SHP77 (cell line): ENCODE data around the gene GPR78.
"Not testable (repeated sequence)": the region's sequence is repeated elsewhere in the genome, so short reads cannot be mapped to it uniquely, and the experiment has no call there.

Experiments used
- DNase-seq, 2 experiments: peaks; one replicate each; lab custom pipeline; 2025; lab: John Stamatoyannopoulos, UW

GPR78 gene

GRCh38 chr4:8564595-8564994, 15.6 kb upstream of the GPR78 start:
- no peak for DNase-seq

- no peak for DNase-seq
These were observed 12.0 kb upstream of the GPR78 start for GRCh38 chr4:8568068-8568668.

GRCh38 chr4:8570201-8570600, 10.0 kb upstream of the GPR78 start:
- no peak for DNase-seq

GRCh38 chr4:8571702-8572685, 8.2 kb upstream of the GPR78 start:
- DNase-seq = no peak

GRCh38 chr4:8573266-8573665, 6.9 kb upstream of the GPR78 start:
- DNase-seq = no peak

DNA sequence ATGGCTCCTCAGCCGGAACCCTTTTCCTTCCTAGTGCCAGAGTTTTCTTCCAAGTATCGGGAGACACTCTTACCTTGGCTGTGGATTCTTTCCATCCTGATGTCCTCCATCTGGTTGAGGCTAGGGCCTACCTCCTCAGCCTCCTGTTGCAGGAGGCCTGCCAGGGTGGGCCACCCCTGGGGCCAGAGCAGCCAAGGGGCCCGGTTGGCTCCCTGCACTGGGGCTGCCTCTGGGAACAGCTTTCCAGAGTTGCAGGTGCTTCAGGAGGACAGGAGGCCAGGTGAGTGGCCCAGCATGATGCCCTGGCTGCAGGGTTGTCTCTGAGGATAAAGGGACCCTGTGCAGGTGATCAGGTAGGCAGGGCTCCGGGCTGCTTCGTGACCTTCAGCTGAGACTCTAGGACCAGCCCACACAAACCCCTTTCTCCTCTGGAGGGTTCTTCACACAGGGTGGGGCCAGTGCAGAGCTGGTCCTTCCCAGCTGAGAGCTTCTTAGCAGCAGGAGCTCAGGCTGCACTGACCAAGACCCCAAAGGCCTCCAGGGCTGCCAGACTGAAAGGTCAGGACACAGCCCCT, 5.3 kb upstream of the GPR78 start:
- no peak for DNase-seq

GRCh38 chr4:8575457-8575856, 4.7 kb upstream of the GPR78 start:
- no peak for DNase-seq

- DNase-seq = not testable (repeated sequence)
These were observed 3.6 kb upstream of the GPR78 start for GRCh38 chr4:8576591-8576990.

- DNase-seq = no peak
These were observed 3.1 kb upstream of the GPR78 start for GRCh38 chr4:8577046-8577445.

DNA sequence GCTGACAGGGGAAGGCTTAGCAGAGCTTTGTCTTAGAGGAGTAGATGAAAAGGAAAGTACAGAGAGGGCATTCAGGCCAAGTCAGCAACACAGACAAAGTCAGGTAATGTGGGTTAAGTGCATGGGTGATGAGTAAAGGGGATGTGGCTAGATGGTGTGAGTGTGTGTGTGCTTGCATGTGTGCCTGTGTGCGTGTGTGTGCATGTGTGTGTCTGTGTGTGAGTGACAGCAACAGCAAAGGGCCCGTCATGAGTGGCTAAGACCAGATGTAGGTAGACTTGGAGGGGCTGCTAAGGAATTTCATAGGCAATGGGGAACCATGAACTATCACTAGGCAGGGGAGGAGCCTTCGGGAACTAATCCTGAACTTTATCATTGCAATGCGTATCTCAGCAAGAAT, 2.2 kb upstream of the GPR78 start:
- no peak for DNase-seq

DNA sequence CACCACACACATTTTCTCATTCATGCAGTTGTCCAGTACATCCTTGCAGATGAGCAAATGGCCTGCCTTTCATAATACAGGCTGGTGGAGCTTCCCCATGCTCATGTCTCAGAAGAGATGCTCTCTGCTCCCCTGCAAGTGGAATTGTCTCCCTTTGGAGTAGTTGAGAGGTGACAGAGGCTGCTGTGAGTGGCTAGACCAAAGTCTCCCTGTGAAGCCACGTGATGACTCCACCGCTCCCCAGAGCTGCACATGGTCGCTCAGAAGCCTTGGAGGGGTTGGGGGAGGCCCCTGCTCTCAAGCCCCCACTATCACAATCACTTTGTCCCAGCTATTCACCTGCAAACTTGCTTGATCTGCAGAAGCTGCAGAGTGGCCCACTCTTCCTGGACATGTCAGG, 1.5 kb upstream of the GPR78 start:
- DNase-seq = no peak

- no peak for DNase-seq
These were observed 469 bp upstream of the GPR78 start for GRCh38 chr4:8579526-8580320.

- no peak for DNase-seq
These were observed 1.1 kb downstream of the GPR78 start for GRCh38 chr4:8581094-8581861.

DNA sequence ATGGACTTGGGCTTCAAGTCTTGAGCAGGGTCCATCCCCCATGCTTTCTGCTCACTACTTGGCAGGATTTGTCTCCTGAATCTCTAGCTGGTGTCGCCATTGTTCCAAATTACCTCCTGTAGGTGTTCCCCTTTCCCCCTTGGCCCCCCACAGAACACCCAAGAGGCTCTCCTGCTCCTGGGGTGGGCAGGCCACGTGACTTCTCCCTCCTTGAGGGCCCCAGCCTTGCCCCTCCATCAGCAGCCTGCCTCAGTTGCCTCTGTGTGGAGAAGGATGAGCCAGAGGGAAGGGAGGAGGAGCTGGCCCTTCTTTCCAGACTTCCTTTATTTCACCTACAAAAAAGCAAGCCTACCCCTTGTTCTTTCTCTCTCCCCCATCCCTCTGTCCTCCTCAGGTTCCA, 1.8 kb downstream of the GPR78 start:
- DNase-seq = no peak

- DNase-seq = no peak
These were observed 2.2 kb downstream of the GPR78 start for GRCh38 chr4:8582436-8582835.

- DNase-seq = no peak
These were observed 2.9 kb downstream of the GPR78 start for GRCh38 chr4:8582941-8583654.

DNA sequence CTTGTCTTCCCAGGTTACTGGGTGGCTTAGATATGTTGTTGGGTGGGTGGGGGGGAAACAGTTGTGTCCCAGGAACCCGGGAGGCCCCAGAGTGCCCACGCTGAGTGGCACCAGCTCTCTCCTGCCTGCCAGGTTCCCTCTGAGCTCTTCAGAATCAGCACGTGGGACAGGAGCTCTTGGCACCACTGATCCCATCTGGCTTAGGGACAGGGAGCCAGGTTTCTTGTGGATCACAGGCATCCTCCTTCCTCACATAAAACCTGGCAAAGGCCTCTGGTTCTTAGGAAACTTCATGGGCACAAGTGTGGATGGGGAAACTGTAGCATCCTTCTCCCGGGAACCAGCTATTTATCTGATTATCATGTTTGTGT, 3.4 kb downstream of the GPR78 start:
- no peak for DNase-seq

- no peak for DNase-seq
These were observed 5.0 kb downstream of the GPR78 start for GRCh38 chr4:8585186-8585585.

DNA sequence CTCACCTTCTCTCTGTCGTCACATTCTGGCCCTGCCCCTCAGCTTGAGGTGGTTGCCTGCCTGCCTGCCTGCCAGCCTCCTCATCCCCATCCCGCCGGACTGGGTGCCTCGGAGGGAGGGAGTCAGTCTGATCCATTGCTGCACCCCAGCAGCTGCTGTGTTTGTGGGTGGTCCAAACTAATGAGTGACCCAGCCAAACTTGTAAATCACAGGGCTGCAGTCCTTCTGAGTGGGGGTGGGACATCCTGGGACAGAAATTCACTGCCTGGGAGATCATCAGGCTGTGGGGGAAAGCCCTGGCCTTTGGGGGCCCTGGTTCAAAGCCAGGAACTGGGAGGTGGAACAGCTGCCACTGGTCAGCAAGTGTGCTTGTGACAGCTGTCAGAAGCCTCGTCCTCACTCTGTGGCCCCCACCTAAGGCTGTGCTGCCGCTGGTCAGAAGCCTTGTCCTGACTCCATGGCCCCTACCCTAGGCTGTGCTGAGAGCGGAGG, 5.6 kb downstream of the GPR78 start:
- no peak for DNase-seq

DNA sequence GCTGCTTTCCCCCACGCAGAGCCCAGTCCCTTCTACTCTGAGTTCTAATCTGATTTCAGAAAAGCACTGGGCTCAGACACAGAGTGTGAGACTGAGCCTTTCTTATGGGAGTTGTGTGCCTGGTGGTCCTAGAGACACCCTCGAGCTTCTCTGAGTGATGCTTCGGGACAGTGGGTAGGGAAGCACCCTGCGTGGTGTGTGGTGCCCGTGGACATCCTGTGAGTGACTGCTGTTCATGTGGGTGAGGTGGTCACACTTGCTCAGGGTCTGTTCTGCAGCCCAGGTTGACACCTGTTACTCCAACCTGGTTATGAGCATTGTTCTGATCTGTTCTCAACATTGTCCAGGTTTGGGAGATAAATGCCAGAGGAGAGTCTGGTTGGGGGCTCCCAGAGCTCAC, 6.1 kb downstream of the GPR78 start:
- no peak for DNase-seq
